ENCODE results near the gene PHLDA3. TPM values are rescaled to one million over a fixed set of nuclear protein-coding genes. Genes with fewer than 3 reads are reported as not detected.

PHLDA3 gene
- total and polyA plus RNA-seq, 2 of the 4 experiments (the other 2 are of a cell fraction), result 41.6 to 102 TPM

DNA sequence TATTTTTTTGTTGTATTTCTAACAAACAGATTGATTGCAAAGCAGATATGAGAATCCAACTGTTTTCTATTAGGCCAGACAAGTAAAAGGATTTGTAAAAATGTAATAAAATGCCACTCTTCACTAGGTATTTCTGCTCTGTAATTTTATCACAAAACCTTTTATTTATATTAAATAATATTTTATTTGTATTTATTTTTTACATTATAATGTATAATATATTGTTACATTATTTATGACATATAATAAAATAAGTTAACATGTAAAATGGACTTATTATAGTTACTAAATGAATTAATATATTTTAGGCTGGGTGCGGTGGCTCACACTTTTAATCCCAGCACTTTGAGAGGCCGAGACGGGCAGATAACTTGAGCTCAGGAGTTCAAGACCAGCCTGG is 34.7 kb downstream of the PHLDA3 start:
- no peak overlapping the region for H4K8ac ChIP-seq (ENCODE audit: low read depth in 2 of 2, low read length in 2 of 2)
- no peak overlapping the region for H2AFZ ChIP-seq (replicated peaks; ENCODE audit: low read length, poor library complexity)
- no peak overlapping the region for H3K9ac ChIP-seq (ENCODE audit: low read depth, low read length)
- no peak overlapping the region for H3K27ac ChIP-seq (ENCODE audit: insufficient read depth, low read length)
- no peaks in the 10 kb centered on the region for H3K36me3 ChIP-seq (ENCODE audit: control insufficient read depth, insufficient read depth, low read length)
- TF ChIP-seq MXI1 (IDR thresholded peaks at IDR 0.05; ENCODE audit: borderline replicate concordance, low read depth, low read length) (no peak), RAD21 (IDR thresholded peaks at IDR 0.05; ENCODE audit: low read length) (no peak), BHLHE40 (IDR thresholded peaks at IDR 0.05; ENCODE audit: low read depth, low read length) (no peak)
- TF ChIP-seq, protein P1, sequence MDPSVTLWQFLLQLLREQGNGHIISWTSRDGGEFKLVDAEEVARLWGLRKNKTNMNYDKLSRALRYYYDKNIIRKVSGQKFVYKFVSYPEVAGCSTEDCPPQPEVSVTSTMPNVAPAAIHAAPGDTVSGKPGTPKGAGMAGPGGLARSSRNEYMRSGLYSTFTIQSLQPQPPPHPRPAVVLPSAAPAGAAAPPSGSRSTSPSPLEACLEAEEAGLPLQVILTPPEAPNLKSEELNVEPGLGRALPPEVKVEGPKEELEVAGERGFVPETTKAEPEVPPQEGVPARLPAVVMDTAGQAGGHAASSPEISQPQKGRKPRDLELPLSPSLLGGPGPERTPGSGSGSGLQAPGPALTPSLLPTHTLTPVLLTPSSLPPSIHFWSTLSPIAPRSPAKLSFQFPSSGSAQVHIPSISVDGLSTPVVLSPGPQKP (IDR thresholded peaks at IDR 0.05; ENCODE audit: borderline replicate concordance, low read depth, low read length), result no peak
- no peak for ATAC-seq (ENCODE audit: low read depth)
- no peak overlapping the region for H4K5ac ChIP-seq (ENCODE audit: low read depth, low read length)
- H3K9me1 ChIP-seq (ENCODE audit: insufficient read depth, low read length), result no peaks in the 10 kb centered on the region; the same call in none of the 2 replicates
- H2AK5ac ChIP-seq (ENCODE audit: low read depth, low read length), result no peak overlapping the region
- ChIA-PET POLR2A (ENCODE audit: unreplicated experiment) (no interaction called here), CTCF (interaction anchor here (1.5 kb wide), 1 partner anchor 29 kb away, joined by 6 read pairs; no protein-coding TSS in a partner anchor)
- H3K9me3 ChIP-seq (ENCODE audit: control insufficient read depth, insufficient read depth, low read length), result no peaks in the 10 kb centered on the region
- no peak overlapping the region for H2BK15ac ChIP-seq (ENCODE audit: low read depth, low read length)
- no peak overlapping the region for H2BK5ac ChIP-seq (ENCODE audit: low read depth, low read length, poor library complexity, severe bottlenecking)
- no peak overlapping the region for H3K4me2 ChIP-seq (ENCODE audit: low read depth, low read length)
- DNase-seq, result no peak
- H3K4me1 ChIP-seq (ENCODE audit: control insufficient read depth, insufficient read depth, low read length), result no peaks in the 10 kb centered on the region
- in situ Hi-C loops (cut with MboI; ENCODE audit: low sequenced_read_pairs) (no loop called here), dilution Hi-C loops (cut with HindIII; ENCODE audit: low sequenced_read_pairs, unreplicated experiment) (no loop called here), intact Hi-C loops (cut with micrococcal nuclease) (loop anchor here (2.0 kb wide), 1 partner anchor 35 kb away; the partner anchor contains the start of gene PHLDA3)
- no peak overlapping the region for H3K56ac ChIP-seq (ENCODE audit: extremely low read depth, insufficient read depth, low read length)
- WGBS, 2 experiments (ENCODE audit: extremely low coverage in 2 of 2, insufficient read length in 1 of 2), result no CpG with 5 or more reads among the region's 3 CpGs
- H3K4ac ChIP-seq (ENCODE audit: low read depth, low read length), result no peak overlapping the region
- H4K20me1 ChIP-seq (ENCODE audit: insufficient read depth, low read length), result no peaks in the 10 kb centered on the region
- no peak overlapping the region for H2BK120ac ChIP-seq (ENCODE audit: low read depth, low read length)
- no peaks in the 10 kb centered on the region for H3K79me1 ChIP-seq (ENCODE audit: low read depth in 1 of 2, low read length in 2 of 2)
- H3K23ac ChIP-seq (ENCODE audit: low read depth, low read length), result no peak overlapping the region
- H3K18ac ChIP-seq (ENCODE audit: low read depth, low read length), result no peak overlapping the region
- H3K27me3 ChIP-seq (ENCODE audit: control insufficient read depth, insufficient read depth, low read length), result peaks cover 11% of the 10 kb centered on the region
- no peak overlapping the region for H2AK9ac ChIP-seq (replicated peaks; ENCODE audit: low read depth, low read length, poor library complexity)
- no peak overlapping the region for H4K91ac ChIP-seq (ENCODE audit: insufficient read depth, low read depth, low read length)
- no peak overlapping the region for H2BK20ac ChIP-seq (ENCODE audit: low read depth, low read length)
- H3K14ac ChIP-seq (replicated peaks; ENCODE audit: low read depth, low read length), result no peak overlapping the region
- H3K4me3 ChIP-seq (ENCODE audit: insufficient read depth, low read depth, low read length), result no peak overlapping the region
- no TSS peak for BruUV-seq (replicated peaks)
